GM10847 (cell line): ENCODE results near the gene CCL13.

Experiments
- POLR2A ChIP-seq: IDR thresholded peaks from 2 replicates; pipeline ENCODE4 v1.6.1; 2011; ENCODE audit not compliant: insufficient read length; ENCODE audit errors: extremely low read depth

Gene CCL13

DNA sequence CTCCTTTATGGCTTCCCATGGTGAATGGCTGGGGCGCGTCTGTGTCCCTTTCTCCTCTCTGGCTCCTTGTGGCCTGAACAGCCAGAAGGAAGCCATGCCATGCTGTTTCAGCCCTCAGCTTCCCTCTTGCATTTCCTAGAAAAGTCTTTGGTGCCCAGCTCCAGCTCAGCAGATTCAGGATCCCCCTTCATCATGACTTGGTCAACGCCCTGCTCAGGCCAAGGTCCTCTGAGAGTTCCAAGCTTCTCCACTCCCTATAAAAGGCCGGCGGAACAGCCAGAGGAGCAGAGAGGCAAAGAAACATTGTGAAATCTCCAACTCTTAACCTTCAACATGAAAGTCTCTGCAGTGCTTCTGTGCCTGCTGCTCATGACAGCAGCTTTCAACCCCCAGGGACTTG lies at the start of gene CCL13:
Gene CCL13, plus strand, starts transcription at position 287 of the 400 bp plus-strand sequence. Its CDS starts 47 bp downstream, at position 334.
- no peak for TF ChIP-seq POLR2A

DNA sequence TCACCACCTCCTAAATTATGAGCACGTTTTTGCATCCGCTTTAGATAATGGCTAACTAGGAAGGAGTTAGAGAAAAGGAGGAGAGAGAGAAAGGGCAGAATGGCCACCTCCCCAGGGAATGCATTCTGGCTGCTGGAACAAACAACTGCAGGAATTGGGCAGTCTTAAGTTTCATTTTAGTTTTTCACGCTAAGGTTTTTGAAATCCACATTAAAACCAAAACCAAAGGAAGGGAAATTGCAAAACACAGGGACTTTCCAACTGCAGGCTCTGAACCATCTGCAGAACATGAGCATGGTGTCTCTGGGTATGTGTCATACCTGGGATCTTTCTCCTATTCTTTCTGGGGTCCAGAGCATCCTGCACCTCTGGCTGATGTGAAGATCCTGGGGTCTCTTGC lies 49.2 kb upstream of the CCL13 start:
- no peak for TF ChIP-seq POLR2A

DNA sequence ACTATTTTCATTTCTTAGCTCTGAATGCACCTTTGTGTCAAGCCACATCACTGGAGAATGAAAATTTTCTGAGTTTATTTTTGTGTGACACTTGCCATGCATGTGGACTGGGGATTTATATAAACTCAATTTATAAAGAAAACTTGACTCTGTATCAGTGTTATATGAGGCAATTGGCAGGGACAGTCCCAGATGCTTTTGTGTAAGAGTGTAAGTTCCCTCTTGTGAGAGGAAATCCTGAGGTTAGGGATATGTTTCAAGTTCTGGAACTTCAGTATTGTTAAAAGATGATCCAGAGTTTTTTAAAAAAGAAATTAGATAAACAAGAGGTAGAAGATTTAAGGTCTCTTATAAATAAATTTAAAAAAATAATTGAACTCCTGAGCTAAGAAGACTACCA lies 47.9 kb upstream of the CCL13 start:
- no peak for TF ChIP-seq POLR2A

DNA sequence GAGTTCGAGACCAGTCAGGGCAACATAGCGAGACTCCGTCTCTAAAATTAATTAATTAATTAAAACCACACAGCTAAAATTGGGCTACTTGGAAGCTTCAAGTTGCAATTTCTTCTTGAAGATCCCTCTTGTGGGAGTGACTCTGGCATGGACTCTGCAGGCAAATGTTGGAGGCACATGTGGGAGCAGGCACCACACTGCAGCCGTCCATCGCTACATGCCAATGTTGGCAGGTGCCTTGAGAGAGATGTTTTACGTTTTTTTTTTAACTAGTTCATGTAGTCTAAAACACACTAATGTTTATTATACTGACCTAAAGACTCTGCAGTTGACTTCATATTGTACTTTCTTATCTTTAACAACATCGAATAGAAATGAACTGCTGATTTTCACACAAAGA lies 45.0 kb upstream of the CCL13 start:
- TF ChIP-seq POLR2A: no peak

DNA sequence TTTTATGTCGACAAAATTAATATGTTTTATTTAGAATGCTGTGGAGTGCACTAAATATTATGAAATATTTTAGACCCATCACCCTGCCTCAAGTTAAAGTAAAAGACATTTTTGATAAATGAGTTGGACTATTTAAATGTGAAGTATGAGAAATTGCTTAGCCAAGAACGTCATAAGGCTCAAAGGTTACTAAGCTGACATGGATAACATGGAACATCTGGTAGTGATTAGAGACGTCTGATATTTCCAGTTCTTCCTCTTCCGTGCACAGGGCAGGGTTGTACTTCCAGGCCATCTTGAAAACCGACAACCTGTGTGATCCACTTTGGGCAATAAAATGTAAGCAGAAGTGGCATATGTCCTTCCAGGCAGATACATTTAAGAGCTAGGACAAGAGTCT lies 44.2 kb upstream of the CCL13 start:
- TF ChIP-seq POLR2A: no peak

DNA sequence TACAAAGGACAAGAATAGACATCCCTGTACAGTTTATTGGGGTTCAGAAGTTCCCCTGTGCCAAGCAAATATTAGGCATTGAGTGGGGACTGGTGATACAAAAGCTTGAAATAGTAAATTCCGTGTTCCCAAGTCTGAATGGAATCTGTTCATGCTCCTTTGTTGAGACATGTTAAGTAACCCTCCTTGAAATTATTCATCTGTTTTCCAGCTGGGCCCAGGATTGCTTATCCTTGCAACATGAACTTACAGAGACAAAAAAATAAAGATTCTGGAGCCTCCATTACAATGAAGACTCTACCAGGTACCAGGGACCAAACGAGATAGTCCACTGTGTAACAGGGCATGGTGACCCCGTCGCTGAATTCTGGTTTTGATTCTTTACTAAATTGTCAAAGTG lies 43.1 kb upstream of the CCL13 start:
- no peak for TF ChIP-seq POLR2A

DNA sequence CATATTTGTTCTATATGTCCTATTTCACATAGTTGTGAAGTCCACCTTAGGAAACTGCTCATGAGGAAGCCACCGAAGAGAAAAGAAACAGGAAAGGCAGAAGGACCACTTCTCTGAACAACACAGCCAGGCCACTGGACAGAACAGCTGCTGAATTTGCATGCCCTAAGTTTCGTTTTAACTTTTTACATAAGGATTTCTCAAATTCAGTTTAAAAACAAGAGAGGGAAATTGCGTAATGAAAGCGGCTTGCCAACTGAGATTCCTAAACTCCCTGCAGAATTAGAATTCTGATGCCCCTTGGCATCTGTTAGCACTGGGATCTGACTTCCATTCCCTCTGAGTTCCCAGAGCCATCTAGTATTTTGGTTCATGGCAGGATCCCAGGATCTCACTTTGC lies 42.0 kb upstream of the CCL13 start:
- no peak for TF ChIP-seq POLR2A

DNA sequence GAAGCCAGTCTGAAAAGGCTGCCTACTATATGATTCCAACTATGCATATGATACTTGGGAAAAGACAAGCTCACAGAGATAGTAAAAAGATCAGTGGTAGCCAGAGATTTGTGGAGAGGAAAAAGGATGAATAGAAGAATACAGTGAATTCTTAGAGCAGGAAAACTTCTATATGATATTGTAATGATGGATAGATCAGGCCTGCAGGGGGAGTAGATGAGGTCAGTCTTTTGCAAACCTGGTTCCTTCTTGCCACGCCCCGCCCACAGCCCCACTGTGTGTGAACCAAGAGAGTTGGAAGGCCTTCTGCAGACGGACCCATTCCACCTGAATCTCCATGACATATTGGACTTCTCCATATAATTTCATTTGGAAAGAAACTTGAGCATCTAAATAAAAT lies 37.8 kb upstream of the CCL13 start:
- TF ChIP-seq POLR2A: no peak

DNA sequence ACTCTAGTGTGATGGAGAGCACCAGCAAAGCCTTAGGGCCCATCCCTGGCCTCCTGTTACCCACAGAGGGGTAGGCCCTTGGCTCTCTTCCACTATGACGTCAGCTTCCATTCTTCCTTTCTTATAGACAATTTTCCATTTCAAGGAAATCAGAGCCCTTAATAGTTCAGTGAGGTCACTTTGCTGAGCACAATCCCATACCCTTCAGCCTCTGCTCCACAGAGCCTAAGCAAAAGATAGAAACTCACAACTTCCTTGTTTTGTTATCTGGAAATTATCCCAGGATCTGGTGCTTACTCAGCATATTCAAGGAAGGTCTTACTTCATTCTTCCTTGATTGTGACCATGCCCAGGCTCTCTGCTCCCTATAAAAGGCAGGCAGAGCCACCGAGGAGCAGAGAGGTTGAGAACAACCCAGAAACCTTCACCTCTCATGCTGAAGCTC lies 37.2 kb upstream of the CCL13 start, which contains the start of gene CCL8:
Gene CCL8, plus strand, starts transcription at position 397 of the 445 bp plus-strand sequence. CDS start 67 bp downstream, outside the sequence.
- no peak for TF ChIP-seq POLR2A

DNA sequence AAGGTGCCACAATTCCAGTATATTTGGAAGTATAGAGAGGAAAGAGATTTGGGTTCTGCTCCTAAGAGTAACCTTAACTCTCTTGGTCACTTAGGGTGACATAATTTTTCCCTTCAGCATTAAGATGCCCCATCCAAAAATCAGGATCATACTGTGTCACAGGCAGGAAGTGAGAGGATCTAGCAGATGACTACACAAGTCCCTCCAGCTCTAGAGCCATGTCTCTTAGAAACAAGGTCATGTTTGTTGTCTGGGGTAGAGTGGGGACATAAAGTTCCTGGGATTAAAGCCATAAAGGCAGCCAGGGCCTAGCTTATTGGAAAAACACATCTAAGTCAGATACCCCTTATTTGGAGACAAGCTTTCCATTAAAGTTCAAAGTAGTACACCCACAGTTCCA lies 34.3 kb upstream of the CCL13 start:
- TF ChIP-seq POLR2A: no peak

DNA sequence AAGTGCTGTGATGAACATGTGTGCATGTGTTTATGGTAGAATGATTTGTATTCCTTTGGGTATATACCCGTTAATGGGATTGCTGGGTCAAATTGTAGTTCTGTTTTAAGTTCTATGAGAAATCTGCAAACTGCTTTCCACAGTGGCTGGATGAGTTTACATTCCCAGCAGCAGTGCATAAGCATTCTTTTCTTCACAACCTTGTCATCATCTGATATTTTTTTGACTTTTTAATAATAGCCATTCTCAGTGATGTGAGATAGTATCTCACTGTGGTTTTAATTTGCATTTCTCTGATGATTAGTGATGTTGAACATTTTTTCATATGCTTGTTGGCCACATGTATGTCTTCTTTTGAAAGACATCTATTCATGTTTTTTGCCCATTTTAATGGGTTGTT lies 18.6 kb upstream of the CCL13 start:
- TF ChIP-seq POLR2A: no peak

DNA sequence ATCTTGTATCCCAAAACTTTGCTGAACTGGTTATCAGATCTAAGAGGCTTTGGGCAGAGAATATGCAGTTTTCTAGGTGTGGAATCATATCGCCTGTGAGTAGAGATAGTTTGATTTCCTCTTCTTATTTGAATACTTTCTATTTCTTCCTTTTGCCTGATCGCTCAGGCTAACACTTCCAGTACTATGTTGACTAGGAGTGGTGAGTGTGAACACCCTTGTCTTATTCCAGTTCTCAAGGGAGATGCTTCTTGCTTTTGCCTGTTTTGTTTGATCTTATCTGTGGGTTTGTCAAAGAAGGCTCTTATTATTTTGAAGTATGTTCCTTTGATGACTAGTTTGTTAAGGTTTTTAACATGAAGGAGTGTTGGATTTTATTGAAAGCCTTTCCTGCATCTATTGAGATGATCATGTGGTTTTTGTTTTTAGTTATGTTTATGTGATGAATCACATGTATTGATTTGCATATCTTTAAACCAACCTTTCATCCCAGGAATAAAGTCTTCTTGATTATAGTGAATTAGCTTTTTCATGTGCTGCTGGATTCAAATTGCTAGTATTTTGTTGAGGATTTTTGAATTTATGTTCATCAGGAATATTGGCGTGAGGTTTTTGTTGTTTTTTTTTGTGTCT lies 17.0 kb upstream of the CCL13 start:
- TF ChIP-seq POLR2A: no peak

DNA sequence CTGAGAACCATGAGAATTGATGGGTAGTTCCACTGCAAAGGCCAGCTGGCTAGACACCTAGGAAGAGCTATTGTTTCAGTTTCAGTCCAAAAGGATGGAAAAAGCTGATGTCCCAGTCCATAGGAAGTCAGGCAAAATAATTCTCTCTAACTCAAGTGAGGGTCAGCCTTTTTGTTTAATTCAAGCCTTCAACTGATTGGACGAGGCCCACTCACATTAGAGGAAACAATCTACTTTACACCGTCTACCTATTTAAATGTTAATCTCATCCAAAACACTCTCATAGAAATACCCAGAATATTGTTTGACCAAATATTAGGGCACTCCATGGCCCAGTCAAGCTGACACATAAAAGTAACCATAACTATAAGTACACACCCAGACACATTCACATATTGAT lies 14.4 kb upstream of the CCL13 start:
- no peak for TF ChIP-seq POLR2A

DNA sequence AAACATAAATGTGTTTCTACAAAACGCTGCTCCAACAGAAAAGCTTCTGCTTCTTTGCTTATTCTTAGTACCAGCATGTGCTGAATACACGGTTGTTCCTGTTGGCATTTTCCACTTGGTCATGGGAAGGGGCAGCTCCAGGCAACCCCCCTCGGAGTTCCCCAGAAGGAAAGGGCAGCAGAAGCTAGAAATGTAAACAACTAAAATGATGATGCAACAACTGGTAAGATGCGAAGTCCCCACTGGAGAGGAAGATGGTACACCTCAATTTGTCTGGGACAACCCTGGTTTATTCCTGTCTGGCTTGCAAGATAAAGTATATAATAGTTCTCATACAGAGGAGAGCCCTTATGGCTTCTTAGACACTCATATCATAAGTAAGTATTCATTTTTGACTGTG lies 9.2 kb upstream of the CCL13 start:
- no peak for TF ChIP-seq POLR2A

DNA sequence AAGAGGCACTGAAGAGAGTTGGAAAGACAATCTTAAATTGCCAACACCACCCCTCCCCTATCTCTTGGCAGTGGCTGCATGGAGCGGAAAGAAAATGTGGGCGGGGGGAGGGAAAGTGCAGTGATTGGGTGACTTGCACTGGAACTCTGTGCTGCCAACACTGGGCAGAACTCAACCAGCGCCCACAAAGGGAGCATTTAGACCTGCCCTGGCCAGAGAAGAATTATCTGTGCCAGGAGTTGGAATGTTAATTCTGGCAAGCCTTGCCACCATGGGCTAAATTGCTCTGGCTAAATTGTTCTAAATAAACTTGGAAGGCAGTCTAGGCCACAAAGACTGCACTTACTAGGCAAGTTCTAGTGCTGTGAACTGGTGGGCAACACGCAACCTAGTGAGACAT lies 6.5 kb upstream of the CCL13 start:
- TF ChIP-seq POLR2A: no peak

DNA sequence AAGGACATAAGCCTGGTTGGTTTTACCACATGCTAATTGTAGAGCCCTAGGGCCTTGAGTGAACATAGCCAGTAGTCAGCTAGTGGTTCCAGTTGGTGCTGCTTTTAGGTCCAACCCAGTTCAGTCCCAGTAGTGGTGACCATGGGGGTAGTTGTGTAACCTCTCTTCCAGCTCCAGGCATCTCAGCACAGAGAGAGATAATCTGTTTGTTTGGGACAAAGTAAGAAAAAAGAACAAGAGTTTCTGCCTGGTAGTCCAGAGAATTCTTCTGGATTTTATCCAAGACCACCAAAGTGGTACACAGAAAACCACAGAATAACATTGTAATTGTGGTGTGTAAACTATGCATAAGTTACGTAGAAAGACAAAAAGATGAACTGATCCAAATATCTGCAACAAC lies 5.2 kb upstream of the CCL13 start:
- TF ChIP-seq POLR2A: no peak

DNA sequence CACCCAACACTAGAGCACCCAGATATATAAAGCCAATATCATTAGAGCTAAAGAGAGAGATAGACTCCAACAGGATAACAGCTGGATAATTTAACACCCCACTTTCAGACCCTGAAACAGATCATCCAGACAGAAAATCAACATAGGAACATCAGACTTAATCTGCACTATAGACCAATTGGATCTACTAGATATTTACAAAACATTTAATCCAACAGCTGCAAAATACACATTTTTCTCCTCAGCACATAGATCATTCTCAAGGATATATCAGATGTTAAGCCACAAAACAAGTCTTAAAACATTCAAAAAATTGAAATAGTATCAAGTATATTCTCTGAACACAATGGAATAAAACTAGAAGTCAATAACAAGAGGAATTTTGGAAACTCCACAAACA lies 4.1 kb upstream of the CCL13 start:
- no peak for TF ChIP-seq POLR2A

DNA sequence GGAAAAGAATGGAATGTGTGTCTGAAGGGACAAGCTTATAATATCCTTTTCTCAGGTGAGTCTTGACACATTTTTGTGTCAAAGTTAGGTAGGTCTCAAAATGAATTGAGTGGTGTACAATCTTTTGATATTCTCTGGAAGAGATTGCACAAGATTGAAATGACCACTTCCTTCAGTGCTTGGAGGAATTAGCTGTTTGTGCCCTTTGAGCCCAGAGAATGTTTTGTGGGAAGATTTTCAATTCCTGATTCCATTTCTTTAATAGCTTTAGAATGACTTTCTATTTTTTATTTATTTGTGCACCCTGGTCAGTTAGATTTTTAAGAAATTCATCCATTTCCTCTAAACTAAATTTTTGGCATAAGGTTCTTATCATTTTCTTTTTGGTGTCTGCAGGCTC lies 1.6 kb upstream of the CCL13 start:
- TF ChIP-seq POLR2A: no peak

DNA sequence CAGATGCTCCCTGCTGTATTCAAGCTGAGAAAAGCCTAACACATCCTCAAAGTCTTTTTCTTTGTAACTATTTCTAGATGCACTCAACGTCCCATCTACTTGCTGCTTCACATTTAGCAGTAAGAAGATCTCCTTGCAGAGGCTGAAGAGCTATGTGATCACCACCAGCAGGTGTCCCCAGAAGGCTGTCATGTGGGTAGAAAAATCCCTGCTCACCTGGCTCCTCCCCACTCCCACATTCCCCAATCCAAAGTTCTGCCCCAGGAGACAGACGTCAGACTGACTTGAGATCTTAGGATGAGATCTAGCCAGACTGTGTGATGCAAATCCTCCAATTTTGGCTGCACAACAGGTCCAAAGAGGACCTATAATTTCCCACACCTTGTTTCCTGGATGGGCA lies 1.1 kb downstream of the CCL13 start:
- TF ChIP-seq POLR2A: no peak
